Measurements from ENCODE around the gene LYPLAL1.
"Not testable (repeated sequence)": the region's sequence is repeated elsewhere in the genome, so short reads cannot be mapped to it uniquely, and the experiment has no call there.

LYPLAL1 gene

DNA sequence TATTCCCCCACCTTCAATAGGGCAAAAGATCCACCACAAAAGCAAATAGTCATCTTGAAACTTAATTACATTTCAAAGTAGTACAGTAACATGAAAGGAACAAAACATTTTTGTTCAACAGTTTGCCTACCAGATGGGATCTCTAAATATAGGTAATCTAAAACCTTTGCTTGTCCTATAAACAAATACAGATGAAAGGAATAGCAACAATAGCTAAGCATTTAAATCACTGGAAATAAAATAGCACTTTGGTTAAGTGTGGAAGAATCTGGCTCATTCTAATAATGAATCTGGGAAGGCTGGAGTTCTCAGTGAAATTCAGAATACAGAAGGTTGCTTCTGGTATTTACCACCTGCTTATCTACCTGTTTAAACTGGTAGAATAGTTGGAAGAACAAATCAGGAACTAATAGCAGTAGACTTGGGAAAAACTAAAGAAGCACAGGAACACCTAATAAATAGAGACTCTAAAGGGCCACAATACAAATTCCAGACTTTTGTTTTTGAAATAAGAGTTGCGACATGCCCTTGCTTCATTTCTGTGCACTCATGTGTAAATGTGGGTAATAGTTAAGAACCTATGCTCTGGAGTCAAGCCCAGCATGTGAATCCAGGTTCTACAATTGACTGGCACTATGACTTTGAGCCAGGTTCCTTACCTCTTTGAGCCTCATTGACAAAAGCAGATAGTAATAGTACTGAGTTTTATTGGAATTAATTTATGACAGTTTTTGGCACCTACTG is 2.3 kb upstream of the LYPLAL1 start:
- no peak for DNase-seq

DNA sequence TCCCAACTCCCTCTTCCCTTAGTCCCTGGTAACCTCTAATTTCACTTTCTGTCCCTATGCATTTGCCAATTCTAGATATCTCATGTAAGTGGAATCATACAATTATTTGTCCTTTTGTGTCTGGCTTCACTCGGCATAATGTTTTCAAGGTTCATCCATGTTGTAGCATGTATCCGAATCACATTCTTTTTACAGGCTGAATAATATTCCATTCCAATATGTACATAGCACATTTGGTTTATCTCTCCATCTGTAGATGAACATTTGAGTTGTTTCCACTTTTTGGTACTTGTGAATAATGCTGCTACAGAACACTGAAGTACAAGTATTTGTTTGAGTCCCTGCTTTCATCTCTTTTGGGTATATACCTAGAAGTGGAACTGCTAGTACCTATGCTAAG is 857 bp upstream of the LYPLAL1 start:
- no peak for DNase-seq

DNA sequence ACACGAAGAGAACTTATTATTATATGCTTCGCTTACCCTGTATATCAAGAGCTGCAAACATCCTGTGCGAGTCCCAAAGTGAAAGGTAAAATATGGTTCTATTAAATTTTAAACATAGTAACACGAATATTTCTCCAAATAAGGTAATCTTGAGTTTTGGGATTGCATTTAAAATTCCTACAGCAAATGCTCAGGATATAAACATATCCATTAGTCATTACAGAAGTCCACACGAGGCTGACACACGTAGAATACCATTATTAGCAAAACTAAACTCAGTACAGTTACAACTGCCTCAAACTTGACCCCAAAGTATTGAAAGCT is 282 bp upstream of the LYPLAL1 start:
- no peak for DNase-seq

DNA sequence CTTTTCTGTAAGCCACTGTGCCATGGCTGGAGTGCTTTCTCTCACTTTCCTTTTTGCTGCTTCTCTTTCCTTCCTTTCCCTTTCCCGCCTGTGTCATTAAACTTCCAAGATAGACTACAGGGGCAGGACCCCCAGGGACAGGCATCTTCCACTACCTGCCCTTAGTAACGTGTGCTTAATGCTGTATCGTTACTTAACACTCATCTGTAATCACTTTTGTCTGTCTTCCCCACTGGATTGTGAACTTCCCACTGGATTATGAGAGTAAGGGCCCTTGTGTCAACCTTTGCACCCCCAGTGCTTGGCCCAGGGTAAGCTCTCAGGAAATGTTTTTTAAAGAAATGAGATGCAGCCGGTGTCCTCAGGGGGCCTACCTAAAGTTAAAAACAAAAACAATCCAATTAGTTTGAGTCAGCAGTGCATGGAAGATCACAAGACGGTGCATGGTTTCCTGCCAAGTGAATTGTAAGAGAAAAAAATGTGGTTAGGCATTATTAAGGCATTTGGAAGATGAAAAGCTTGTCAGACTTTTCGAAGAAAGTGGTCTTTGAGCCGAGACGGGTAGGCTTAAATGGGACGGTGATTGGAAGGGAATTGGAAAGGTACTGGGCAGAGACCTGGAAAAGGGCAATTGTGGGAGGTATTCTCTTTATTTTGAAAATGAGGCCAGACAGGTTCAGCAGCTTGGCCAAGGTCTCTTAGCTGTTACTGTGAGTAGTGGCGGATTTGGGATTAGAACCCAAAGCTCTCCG is 958 bp downstream of the LYPLAL1 start:
- DNase-seq, result no peak

DNA sequence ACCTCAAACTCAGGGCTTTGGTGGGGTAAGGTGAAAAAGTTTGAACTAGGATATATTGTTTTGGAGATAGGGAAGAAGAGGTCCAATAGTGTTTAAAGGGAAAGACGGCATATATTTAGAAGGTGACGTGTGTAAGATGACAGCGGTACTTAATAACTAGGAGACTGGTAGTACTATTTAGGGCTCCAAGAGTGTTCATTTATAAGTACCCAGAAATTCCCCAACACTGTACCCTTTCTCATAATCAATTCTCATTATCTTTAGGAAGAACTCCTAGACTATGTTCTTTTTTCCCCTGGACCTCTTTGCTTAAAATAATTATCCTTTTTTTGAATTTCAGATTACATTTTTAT is 1.5 kb downstream of the LYPLAL1 start:
- no peak for DNase-seq

DNA sequence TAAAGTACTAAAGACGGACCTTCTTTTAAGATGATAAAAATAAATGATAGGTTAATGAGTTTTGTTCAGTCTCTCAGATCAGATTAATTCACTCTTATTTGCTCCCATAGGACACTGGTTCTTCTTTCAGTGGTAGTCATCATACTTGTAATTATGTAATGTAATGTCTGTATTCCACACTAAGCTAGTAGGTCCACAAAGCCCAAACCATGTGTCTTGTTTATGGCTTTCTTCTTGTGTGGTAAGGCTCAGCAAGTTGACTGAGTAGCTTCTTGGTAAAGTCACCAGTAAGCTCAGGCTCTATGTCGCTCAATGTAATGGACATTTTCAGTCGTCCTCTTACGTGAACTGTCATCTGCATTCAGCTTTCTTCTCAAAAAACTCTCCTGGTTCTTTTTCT is 2.5 kb downstream of the LYPLAL1 start:
- no peak for DNase-seq

DNA sequence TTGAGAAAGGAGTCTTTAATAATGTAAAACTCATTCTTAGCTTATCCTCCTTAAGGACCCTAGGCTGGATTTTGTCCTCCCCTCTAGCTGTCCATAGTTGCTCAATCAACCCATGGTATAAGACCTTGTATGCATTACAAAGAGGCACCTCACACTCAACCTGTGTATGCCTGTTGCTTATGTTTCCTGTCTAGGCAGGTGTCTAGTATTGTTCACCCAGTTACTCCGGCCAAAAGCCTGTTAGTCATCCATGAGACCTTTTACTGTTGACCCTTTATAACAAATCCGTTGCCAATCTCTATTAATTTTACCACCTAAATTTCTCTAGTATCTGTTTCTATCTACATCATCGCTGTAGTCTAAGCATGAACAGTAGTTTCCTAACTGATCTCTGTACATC is 3.7 kb downstream of the LYPLAL1 start:
- DNase-seq, result no peak

DNA sequence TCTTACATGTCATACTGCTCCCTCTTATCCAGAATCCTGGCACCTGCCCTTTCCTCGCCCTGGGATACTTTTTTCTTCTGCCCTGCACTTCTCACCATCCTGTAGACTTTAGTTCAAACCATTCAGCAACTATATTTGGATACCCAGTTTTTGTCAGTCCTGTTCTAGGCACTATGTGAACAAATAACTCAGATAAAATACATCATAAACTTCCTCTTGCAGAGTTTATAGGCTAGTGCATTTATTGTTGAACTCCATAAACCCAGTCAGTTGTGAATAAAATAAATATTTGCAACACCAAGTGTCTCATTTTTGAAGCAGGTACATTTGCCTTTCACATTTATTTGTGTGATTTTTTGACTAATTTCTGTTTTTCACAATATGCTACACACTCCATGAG is 4.3 kb downstream of the LYPLAL1 start:
- no peak for DNase-seq

DNA sequence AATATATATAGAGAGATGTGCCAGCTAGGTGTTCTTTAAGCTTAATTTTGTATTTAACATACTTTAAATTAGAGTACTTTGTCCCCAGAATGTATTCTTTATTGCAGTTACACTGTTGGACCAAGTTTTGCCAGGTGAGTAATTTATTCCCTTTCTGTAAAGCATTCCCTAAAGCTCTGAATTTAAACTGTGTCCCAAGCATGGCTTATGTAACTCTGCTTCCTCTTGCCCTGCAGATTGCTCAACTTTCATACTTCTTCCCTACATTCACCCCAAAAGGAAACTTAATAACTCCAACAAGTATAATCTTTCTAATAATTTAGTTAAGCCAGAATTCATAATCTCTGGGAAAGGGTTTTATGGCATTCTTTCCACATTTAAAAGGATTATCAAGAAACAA is 5.6 kb downstream of the LYPLAL1 start:
- DNase-seq, result no peak

DNA sequence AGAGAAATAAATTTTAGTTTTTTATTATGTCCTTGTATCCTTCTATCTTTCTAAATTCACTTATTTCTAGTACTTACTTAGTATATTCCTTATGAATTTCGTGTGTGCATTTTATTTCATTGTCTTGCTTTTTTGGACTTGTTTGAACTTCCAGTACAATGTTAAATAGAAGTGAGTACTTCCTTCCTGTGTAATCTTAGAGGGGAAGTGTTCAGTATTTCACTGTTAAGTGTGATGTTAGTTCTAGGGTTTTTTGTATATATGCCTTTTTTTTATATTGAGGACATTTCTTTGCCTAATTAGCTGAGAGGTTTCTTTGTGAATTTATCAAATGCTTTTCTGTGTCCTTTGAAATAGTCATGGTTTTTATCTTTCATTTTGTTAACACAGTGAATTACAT is 10.7 kb downstream of the LYPLAL1 start:
- no peak for DNase-seq

DNA sequence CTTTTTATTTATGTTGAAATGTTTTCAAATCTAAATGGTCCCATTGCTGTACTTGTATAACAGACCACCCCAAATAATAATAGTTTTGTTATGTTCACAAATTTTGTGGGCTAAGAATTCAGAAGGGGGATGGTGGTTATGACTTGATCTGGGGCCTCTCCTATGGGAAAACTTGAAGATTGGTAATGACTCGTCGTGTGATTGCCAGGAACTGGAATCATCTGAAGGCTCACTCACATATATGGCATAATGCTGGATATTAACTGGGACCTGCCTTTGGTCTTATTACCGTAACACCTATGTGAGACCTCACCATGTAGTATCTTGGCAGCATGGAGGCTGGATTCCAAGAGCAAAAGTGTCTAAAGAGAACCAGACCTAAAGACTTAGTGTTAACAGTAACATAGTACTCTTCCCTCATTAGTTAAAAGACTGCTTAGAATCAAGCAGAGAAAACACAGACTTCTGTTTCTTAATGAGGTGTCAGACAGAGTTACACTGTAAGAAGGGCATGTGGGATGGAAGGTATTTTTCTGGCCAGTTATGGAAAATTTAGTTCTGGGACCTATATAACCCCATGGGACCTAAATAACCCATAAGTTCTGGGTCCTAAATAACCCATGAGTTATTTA is 11.9 kb downstream of the LYPLAL1 start:
- no peak for DNase-seq

DNA sequence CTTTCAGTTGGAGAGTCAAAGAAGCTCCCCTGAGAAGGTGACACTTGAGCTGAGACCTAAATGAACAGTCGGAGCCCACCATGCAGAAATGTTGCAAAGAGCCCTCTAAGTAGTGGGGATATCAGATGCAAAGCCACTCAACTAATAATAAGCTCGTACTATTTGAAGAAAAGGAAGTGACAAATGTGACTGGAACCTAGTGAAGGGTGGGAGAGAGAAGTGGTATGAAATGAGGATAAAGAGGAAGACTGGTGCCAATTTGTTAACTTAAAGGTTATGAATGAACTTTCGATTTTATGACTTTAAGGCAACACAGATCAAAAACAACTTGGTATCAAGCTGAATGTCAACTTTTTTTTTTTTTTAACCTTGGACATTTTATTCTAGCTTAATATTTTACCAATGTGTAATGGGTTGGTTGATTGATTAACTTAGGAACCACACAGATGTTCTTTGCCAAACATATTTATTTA is 14.7 kb downstream of the LYPLAL1 start:
- DNase-seq, result no peak

DNA sequence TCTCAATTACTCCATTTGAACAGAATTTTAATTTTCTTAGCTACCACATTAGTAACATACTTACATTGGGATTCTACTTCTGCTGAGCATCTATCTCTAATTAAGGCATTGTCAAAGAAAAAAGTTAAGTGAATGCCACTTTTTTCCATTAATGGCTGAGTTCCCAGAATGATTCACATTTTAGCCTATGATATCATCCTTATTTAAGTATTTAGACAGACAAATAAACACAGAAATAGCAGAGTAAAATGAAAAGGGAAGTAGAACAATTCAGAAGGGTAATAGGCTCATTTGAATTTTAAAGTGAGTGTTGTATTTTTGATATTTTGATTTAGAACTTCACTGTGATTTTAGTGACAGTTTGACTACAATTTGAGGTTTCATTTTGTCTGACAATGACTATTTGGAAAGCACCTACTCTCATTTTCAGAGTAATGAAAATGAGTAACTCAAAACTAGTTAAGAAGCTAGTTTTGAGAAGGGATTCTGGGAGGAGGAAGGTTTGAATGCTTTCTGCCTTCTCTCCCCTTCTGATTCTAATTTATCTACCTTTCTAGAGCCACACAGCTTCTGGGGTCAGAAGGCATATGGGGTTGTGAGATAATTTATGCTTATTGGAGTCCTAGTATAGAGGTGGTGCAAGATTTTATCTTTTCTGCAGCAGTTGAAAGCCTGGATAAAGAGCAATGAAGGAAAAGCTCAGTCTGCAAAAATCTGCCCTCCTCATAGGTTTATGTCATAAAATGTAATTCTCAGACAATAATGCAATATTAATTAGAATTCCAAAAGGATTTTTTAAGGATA is 15.5 kb downstream of the LYPLAL1 start:
- no peak for DNase-seq

DNA sequence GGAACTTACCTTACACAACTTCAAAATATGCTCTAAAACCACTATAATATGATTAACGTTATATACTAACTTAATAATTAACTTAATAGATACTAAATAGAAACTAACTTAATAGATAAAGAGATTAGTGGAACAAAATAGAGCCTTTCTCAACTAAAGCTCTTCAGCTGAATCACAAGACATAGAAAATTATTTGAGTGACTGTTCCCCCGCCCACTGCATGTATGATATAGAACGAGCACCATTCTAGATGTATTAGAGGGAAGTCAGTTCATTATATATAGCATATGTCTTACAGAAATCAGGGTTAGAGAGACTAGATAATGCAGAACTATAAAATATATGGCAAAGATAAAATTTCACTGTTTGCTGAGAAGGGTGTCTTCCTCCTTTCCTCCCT is 16.3 kb downstream of the LYPLAL1 start:
- DNase-seq, result no peak

DNA sequence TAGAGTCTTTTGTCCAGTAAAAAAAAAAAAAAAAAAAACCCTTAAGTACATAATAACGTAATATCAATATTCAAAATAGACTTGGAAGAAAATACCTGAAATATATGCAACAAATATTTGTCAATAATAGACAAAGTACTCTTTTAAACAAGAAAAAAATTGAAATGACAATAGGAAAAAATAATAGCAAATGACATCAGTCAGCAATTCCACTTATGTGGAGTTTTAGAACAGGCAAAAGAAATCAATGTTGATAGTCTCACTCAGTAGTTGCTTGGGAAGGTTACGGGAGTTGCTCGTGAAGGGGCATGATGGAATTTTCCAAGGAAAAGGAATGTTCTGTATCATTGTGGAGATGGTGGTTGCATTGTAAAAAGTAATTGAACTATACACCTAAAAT is 16.9 kb downstream of the LYPLAL1 start:
- DNase-seq, result no peak

DNA sequence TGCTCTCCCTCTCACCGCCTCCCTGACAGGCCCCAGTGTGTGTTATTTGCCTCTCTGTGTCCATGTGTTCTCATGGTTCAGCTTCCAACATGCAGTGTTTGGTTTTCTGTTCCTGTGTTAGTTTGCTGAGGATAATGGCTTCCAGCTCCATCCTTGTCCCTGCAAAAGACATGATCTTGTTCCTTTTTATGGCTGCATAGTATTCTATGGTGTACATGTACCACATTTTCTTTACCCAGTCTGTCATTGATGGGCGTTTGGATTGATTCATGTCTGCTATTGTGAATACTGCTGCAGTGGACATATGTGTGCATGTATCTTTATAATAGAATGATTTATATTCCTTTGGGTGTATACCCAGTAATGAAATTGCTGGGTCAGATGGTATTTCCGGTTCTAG is 22.2 kb downstream of the LYPLAL1 start:
- DNase-seq, result not testable (repeated sequence)

DNA sequence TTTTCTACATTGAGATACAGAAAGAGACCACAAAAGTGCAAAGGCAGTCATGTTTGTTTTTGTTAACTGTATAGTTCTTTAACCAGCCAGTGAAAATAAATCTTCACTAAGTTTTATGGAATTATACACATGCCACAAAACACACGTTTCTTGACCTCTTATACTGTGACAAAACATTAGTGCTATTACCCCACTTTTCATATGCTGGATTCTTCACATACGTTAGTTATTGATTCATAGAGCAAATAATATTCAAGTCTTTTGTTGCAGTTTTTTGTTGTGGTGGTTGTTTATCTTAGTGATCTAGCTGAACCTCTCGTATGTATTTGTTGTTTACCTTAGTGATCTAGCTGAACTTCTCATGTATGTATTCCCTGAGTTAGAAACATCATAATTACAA is 28.0 kb downstream of the LYPLAL1 start:
- DNase-seq, result no peak

DNA sequence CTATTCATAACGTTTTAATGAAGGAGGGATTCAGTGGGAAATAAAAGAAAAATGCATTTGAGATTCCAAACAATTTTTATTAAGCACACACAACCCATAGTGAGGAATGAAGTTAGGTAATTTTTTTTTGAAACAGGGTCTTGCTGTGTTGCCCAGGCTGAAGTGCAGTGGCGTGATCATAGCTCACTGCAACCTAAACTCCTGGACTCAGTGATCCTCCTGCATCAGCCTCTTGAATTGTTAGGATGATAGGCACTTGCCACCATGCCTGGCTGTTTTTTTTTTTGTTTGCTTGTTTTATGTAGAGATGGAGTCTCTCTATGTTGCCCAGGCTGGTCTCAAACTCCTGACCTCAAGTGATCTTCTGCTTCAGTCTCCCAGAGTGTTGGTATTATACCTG is 28.9 kb downstream of the LYPLAL1 start:
- no peak for DNase-seq

DNA sequence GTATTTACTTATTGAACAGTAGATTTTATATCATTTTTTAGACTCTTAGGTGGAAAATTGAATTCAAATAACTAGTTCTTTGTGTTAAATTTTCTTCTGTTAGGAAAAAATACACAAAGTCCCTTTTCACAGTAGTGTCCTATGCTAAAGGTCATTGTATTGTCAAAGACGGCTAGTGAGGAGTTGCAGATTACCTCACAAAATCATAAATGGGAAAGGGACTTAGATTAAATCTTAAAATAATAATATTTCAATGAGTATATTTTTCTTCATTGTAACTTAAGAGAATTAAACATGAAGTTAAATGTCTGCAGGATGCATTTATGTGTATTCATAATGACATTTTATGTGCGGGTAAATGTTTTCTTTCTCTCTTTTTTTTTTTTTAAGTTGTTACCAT is 32.7 kb downstream of the LYPLAL1 start:
- DNase-seq, result no peak

DNA sequence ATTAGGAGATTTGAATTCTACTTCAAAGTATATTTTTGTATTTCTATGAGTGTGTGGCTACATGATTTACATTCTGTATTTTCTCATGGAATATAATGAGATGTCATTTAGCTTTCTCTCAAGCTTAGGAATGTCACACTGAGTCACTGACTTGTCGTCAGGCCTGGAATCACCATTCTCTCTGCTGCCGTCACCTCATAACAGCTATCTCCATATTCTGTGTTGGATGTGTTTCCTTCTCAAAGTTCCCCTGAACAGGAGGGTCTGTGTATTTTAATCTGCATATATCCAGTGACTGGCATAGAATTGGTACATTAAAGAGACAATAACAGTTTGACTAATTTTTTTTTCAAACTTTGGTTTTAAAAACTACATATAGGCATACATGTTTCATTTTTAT is 35.9 kb downstream of the LYPLAL1 start:
- no peak for DNase-seq

DNA sequence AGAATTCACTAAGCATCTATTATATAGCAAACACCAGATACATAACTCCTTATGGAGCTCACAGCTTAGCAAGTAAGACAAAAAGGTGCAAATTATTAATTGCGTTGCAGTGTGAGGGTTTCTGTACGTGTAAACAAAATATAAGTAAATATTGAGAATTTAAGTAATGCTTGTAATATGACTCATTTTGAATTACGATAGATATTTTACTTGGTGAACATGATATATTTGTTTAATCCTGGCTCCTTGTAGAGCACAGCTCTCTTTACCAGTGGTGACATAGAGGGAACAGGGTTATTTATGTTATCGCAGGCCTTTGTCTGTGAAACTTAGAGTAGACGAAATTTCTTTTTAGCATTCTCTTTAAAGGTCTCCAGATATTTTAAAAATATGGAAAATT is 36.4 kb downstream of the LYPLAL1 start:
- DNase-seq, result no peak

DNA sequence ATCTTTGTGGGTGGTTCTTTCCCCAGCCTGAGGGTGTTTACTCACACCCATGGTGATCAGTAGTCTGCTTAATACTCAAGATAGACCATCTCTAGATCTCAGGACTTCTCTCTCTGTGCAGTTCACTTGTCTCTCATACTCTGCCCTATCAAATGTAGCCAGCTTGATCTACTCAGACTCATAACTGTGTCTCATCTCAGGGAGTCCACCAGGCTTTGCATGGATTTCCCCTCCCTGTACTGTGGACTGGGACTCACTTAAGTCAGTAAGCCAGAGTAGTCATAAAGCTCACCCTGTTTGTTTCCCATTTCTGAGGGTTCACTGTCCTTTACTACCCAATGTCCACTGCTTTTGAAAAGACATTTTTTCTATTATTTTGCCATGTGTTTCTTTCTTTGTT is 41.8 kb downstream of the LYPLAL1 start:
- no peak for DNase-seq

DNA sequence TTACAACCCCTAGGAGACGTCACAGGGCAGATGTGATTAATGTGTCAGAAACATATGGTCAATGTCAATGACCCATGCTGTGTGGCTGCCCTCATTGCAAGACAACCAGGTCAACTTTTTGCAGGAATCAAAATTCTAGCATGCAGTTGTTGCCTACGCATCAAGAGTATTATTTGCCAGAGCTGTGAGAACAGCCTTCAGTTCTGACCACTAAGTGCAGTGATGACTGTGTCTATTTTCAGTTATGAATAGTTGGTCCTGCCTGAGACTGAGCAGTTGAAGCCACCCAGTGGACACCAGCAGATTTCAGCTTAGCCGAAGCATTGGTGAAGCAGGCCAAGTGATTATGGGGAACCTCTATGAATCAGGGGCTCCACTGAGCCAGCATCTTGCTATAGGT is 47.3 kb downstream of the LYPLAL1 start:
- no peak for DNase-seq

DNA sequence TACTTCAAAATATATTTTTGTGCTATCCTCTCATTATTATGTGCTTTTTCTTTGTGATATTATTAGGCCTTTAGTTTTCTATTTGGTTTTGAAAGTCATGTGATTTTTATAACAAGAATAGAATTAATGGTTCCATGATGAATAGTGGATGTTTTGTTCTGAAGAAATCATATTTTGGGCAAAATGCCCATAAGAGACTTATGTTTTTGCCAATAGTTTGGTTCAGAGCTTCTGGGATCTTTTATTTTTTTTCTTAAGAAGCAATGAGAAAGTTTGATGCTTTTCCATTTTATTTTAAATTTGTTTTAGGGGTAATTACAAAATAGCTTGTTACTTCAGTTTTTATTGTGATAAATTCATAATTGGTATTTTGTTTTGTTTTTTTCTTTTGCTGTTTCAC is 49.8 kb downstream of the LYPLAL1 start:
- DNase-seq, result no peak
